ENCODE results near the gene IFIT3.

Gene IFIT3

GRCh38 chr10:89303161-89303560 lies 24.6 kb upstream of the IFIT3 start:
- no peak for TF ChIP-seq CTCF (IDR thresholded peaks at IDR 0.05; ENCODE audit: low read depth, low read length, missing control alignments)
- no peak overlapping the region; the same call in 1 of the 2 replicates for H3K4me3 ChIP-seq (replicated peaks; ENCODE audit: low read depth, low read length)
- DNase-seq (ENCODE audit: extremely low read depth, low read depth): no peak

- no peak for DNase-seq (ENCODE audit: extremely low read depth, low read depth)
- no peak overlapping the region for H3K4me3 ChIP-seq (replicated peaks; ENCODE audit: low read depth, low read length)
- TF ChIP-seq CTCF (IDR thresholded peaks at IDR 0.05; ENCODE audit: low read depth, low read length, missing control alignments): no peak
These were observed 23.8 kb upstream of the IFIT3 start for GRCh38 chr10:89304026-89304425.

- TF ChIP-seq CTCF (IDR thresholded peaks at IDR 0.05; ENCODE audit: low read depth, low read length, missing control alignments): no peak
- no peak for DNase-seq (ENCODE audit: extremely low read depth, low read depth)
- H3K4me3 ChIP-seq (replicated peaks; ENCODE audit: low read depth, low read length): no peak overlapping the region
These were observed 23.4 kb upstream of the IFIT3 start for GRCh38 chr10:89304446-89304845.

- no peak for TF ChIP-seq CTCF (IDR thresholded peaks at IDR 0.05; ENCODE audit: low read depth, low read length, missing control alignments)
- no peak overlapping the region for H3K4me3 ChIP-seq (replicated peaks; ENCODE audit: low read depth, low read length)
- DNase-seq (ENCODE audit: extremely low read depth, low read depth): no peak
These were observed 22.9 kb upstream of the IFIT3 start for GRCh38 chr10:89304925-89305324.

GRCh38 chr10:89305766-89306433 lies 21.9 kb upstream of the IFIT3 start:
- no peak for TF ChIP-seq CTCF (IDR thresholded peaks at IDR 0.05; ENCODE audit: low read depth, low read length, missing control alignments)
- no peak for DNase-seq (ENCODE audit: extremely low read depth, low read depth)
- no peak overlapping the region for H3K4me3 ChIP-seq (replicated peaks; ENCODE audit: low read depth, low read length)

GRCh38 chr10:89306434-89307268 lies 21.1 kb upstream of the IFIT3 start:
- no peak for TF ChIP-seq CTCF (IDR thresholded peaks at IDR 0.05; ENCODE audit: low read depth, low read length, missing control alignments)
- no peak for DNase-seq (ENCODE audit: extremely low read depth, low read depth)
- H3K4me3 ChIP-seq (replicated peaks; ENCODE audit: low read depth, low read length): no peak overlapping the region

All from HFF-Myc (cell line).